H9 (cell line): Measurements from ENCODE around the gene APPBP2. TPM values are rescaled to one million over a fixed set of nuclear protein-coding genes. Genes with fewer than 3 reads are reported as not detected.

Source experiments
- DNase-seq: peaks from one replicate; pipeline ENCODE4 v3.0.0-alpha.2; 2017
- H2AFZ ChIP-seq: one replicate; pipeline ENCODE4 v1.6.1; 2013; ENCODE audit warnings: mild to moderate bottlenecking, low read length, control low read depth, moderate library complexity
- H2AK5ac ChIP-seq: 2 replicates; pipeline ENCODE4 v1.6.1; 2013; ENCODE audit warnings: low read length, control low read depth, mixed read lengths; ENCODE audit not compliant: insufficient read length
- H2BK120ac ChIP-seq: one replicate; pipeline ENCODE4 v1.6.1; 2013; ENCODE audit warnings: low read depth, mild to moderate bottlenecking, low read length, control low read depth, inconsistent platforms; ENCODE audit not compliant: poor library complexity, severe bottlenecking
- H2BK12ac ChIP-seq: 2 replicates; pipeline ENCODE4 v1.6.1; 2013; ENCODE audit warnings: low read length, control low read depth, mixed read lengths, low read depth; ENCODE audit not compliant: insufficient read length
- H2BK15ac ChIP-seq: 2 replicates; pipeline ENCODE4 v1.6.1; 2013; ENCODE audit warnings: low read depth, low read length, control low read depth
- H2BK20ac ChIP-seq: one replicate; pipeline ENCODE4 v1.6.1; 2013; ENCODE audit warnings: low read depth, mild to moderate bottlenecking, low read length, control low read depth, inconsistent platforms; ENCODE audit not compliant: poor library complexity, severe bottlenecking
- H2BK5ac ChIP-seq: 2 replicates; pipeline ENCODE4 v1.6.1; 2013; ENCODE audit warnings: low read length, control low read depth, mixed read lengths; ENCODE audit not compliant: insufficient read length
- H3K14ac ChIP-seq: 2 replicates; pipeline ENCODE4 v1.6.1; 2013; ENCODE audit warnings: low read length, control low read depth; ENCODE audit not compliant: insufficient read depth
- H3K18ac ChIP-seq: 2 replicates; pipeline ENCODE4 v1.6.1; 2013; ENCODE audit warnings: low read depth, mild to moderate bottlenecking, mixed read lengths, low read length, control low read depth; ENCODE audit not compliant: insufficient read length
- H3K23ac ChIP-seq: 2 replicates; pipeline ENCODE4 v1.6.1; 2013; ENCODE audit warnings: low read length, control low read depth, mixed read lengths, low read depth; ENCODE audit not compliant: insufficient read length
- H3K23me2 ChIP-seq: 2 replicates; pipeline ENCODE4 v1.6.1; 2013; ENCODE audit warnings: low read depth, mild to moderate bottlenecking, mixed read lengths, low read length, control low read depth; ENCODE audit not compliant: insufficient read length, poor library complexity, severe bottlenecking
- H3K27ac ChIP-seq: 2 replicates; pipeline ENCODE4 v1.5.1; 2013; ENCODE audit warnings: low read length, control low read depth, mixed read lengths, low read depth; ENCODE audit not compliant: insufficient read length
- H3K27me3 ChIP-seq: 2 replicates; pipeline ENCODE4 v1.6.1; 2013; ENCODE audit warnings: low read length, control low read depth, inconsistent platforms; ENCODE audit not compliant: insufficient read depth
- H3K4ac ChIP-seq: 2 replicates; pipeline ENCODE4 v1.6.1; 2013; ENCODE audit warnings: low read depth, mild to moderate bottlenecking, control low read depth, inconsistent platforms, low read length, moderate library complexity
- H3K4me1 ChIP-seq: 2 replicates; pipeline ENCODE4 v1.6.1; 2013; ENCODE audit warnings: low read length, control low read depth, inconsistent platforms; ENCODE audit not compliant: insufficient read depth
- H3K4me2 ChIP-seq: 2 replicates; pipeline ENCODE4 v1.6.1; 2013; ENCODE audit warnings: low read length, control low read depth, mixed read lengths; ENCODE audit not compliant: insufficient read length, insufficient read depth
- H3K56ac ChIP-seq: 2 replicates; pipeline ENCODE4 v1.6.1; 2013; ENCODE audit warnings: low read depth, mild to moderate bottlenecking, mixed read lengths, low read length, control low read depth; ENCODE audit not compliant: insufficient read length
- H3K79me1 ChIP-seq: 2 replicates; pipeline ENCODE4 v1.6.1; 2013; ENCODE audit warnings: low read depth, mild to moderate bottlenecking, moderate library complexity, low read length, control low read depth, inconsistent platforms; ENCODE audit not compliant: insufficient read depth, poor library complexity, severe bottlenecking
- H3K79me2 ChIP-seq: 2 replicates; pipeline ENCODE4 v1.6.1; 2013; ENCODE audit warnings: low read length, control low read depth, inconsistent platforms; ENCODE audit not compliant: insufficient read depth
- H3K9ac ChIP-seq: 2 replicates; pipeline ENCODE4 v1.6.1; 2013; ENCODE audit warnings: low read length, control low read depth, mixed read lengths; ENCODE audit not compliant: insufficient read length; ENCODE audit errors: extremely low read depth
- H3K9me3 ChIP-seq: one replicate; pipeline ENCODE4 v1.6.1; 2013; ENCODE audit warnings: low read depth, low read length, inconsistent platforms; ENCODE audit not compliant: control insufficient read depth
- H3T11ph ChIP-seq: one replicate; pipeline ENCODE4 v1.6.1; 2013; ENCODE audit warnings: mild to moderate bottlenecking, low read length, control low read depth, inconsistent platforms
- H4K20me1 ChIP-seq: one replicate; pipeline ENCODE4 v1.6.1; 2013; ENCODE audit not compliant: control insufficient read depth, insufficient read length, insufficient read depth
- H4K5ac ChIP-seq: 2 replicates; pipeline ENCODE4 v1.6.1; 2013; ENCODE audit warnings: low read depth, mild to moderate bottlenecking, mixed read lengths, low read length, control low read depth; ENCODE audit not compliant: insufficient read length
- H4K8ac ChIP-seq: replicated peaks from 2 replicates; pipeline ENCODE4 v1.6.1; 2013; ENCODE audit warnings: low read length, control low read depth, mixed read lengths, low read depth; ENCODE audit not compliant: insufficient read length
- H4K91ac ChIP-seq: 2 replicates; pipeline ENCODE4 v1.6.1; 2013; ENCODE audit warnings: low read depth, mild to moderate bottlenecking, moderate library complexity, mixed read lengths, low read length, control low read depth; ENCODE audit not compliant: insufficient read length
- H3K27ac Mint-ChIP-seq, 3 experiments: 2 replicates in 2 of 3; 3 replicates in 1 of 3; pipeline ENCODE4 v1.8.0; 2020 to 2021; ENCODE audit warnings: mixed read lengths in 3 of 3, mild to moderate bottlenecking in 1 of 3, moderate library complexity in 1 of 3
- H3K27me3 Mint-ChIP-seq: 2 replicates; pipeline ENCODE4 v1.8.0; 2021; ENCODE audit warnings: low read depth, mild to moderate bottlenecking, moderate library complexity, mixed read lengths
- H3K36me3 Mint-ChIP-seq, 3 experiments: 2 replicates in 2 of 3; 3 replicates in 1 of 3; pipeline ENCODE4 v1.8.0; 2020 to 2021; ENCODE audit warnings: low read depth in 3 of 3, mixed read lengths in 3 of 3; ENCODE audit not compliant: insufficient read depth in 1 of 3
- H3K4me1 Mint-ChIP-seq, 2 experiments: 2 replicates each; pipeline ENCODE4 v1.8.0; 2020; ENCODE audit warnings: mixed read lengths in 2 of 2
- H3K4me3 Mint-ChIP-seq, 2 experiments: 2 replicates in 1 of 2; 3 replicates in 1 of 2; pipeline ENCODE4 v1.8.0; 2020 to 2021; ENCODE audit warnings: mild to moderate bottlenecking in 2 of 2, mixed read lengths in 2 of 2, moderate library complexity in 1 of 2
- H3K9me3 Mint-ChIP-seq, 2 experiments: 2 replicates in 1 of 2; 3 replicates in 1 of 2; pipeline ENCODE4 v1.8.0; 2020; ENCODE audit warnings: mild to moderate bottlenecking in 2 of 2, mixed read lengths in 2 of 2, moderate library complexity in 1 of 2
- CTCF ChIP-seq: fragments of 200-600 bp; sonication (generic); conservative IDR thresholded peaks from 3 replicates; pipeline ENCODE4 v1.8.0; 2021; ENCODE audit warnings: antibody characterized with exemption, mild to moderate bottlenecking
- WGBS: extraction: QIAGEN DNeasy Blood & Tissue Kit; methylation state at CpG from one replicate; pipeline ENCODE4 v1.1.7; 2013; ENCODE audit warnings: missing lambda C conversion rate, low lambda C conversion rate, mixed read lengths; ENCODE audit not compliant: insufficient read length; ENCODE audit errors: extremely low coverage; 5-methylcytosine and 5-hydroxymethylcytosine counted together
- total RNA-seq: library from RNA; stranded (reverse); gene quantifications from 2 replicates; pipeline ENCODE4 v1.2.1, GENCODE V29; 2021

Gene APPBP2
- total RNA-seq, 1 experiment from 2014 or later, result 17.0 TPM

DNA sequence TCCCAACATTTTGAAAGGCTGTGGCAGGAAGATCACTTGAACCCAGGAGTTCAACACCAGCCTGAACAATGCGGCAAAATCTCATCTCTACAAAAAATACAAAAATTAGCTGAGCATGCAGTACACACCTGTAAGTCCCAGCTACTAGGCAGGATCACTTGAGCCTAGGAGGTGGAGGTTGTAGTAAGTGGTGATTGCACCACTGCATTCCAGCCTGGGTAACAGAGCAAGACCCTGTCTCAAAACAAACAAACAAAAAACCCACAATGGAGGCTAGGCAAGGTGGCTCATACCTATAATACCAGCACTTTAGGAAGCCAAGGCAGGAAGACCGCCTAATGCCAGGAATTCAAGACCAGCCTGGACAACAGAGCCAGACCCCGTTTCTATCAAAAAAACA lies 12.0 kb downstream of the APPBP2 start:
- H3K4me1 Mint-ChIP-seq, result no peaks in the 10 kb centered on the region
- Histone ChIP-seq H3K27me3 (no peaks in the 10 kb centered on the region), H3K23me2 (no peaks in the 10 kb centered on the region), H2BK120ac (no peak overlapping the region), H2BK12ac (no peak overlapping the region), H4K91ac (no peak overlapping the region), H3K4me2 (no peak overlapping the region), H3K79me1 (peaks cover 11% of the 10 kb centered on the region), H2BK5ac (no peak overlapping the region), H3T11ph (no peak overlapping the region), H4K8ac (no peak overlapping the region), H4K20me1 (no peaks in the 10 kb centered on the region), H3K9me3 (no peaks in the 10 kb centered on the region), H3K9ac (no peak overlapping the region), H2BK20ac (no peak overlapping the region), H2BK15ac (no peak overlapping the region), H3K14ac (no peak overlapping the region), H3K56ac (no peak overlapping the region), H3K4me1 (no peaks in the 10 kb centered on the region), H3K4ac (no peak overlapping the region), H3K18ac (no peak overlapping the region), H2AFZ (no peak overlapping the region), H3K79me2 (peaks cover 2% of the 10 kb centered on the region; the same call in 1 of the 2 replicates), H3K27ac (no peak overlapping the region), H3K23ac (no peak overlapping the region), H2AK5ac (no peak overlapping the region), H4K5ac (no peak overlapping the region)
- H3K4me3 Mint-ChIP-seq, result no peak overlapping the region
- H3K27me3 Mint-ChIP-seq, result no peaks in the 10 kb centered on the region; the same call in 1 of the 2 replicates
- DNase-seq, result no peak
- peaks cover 5 to 40% (median 30%) of the 10 kb centered on the region in 3 experiments for H3K36me3 Mint-ChIP-seq
- H3K27ac Mint-ChIP-seq, result 0 out of 7 replicates have a peak overlapping the region, but pooled peaks of 1 of the 3 experiments have one; percentile 59
- H3K9me3 Mint-ChIP-seq, result no peaks in the 10 kb centered on the region
- no peak for TF ChIP-seq CTCF
- WGBS, result no CpG with 5 or more reads among the region's 3 CpGs
